Esophagus squamous epithelium (tissue), 4 donors: ENCODE results near the gene DDB1.

Experiments
- POLR2A ChIP-seq, 4 donors: fragments of 450-650 bp; IDR thresholded peaks; one replicate each; pipeline ENCODE4 v1.6.1; 2017; ENCODE audit warnings: antibody characterized with exemption in 4 of 4, mild to moderate bottlenecking in 4 of 4, moderate library complexity in 3 of 4
- TF ChIP-seq, protein P1 (sequence below), 6 experiments: fragments of 450-650 bp in 4 of 6; fragments of 200-600 bp in 2 of 6; sonication (generic) in 2 of 6; IDR thresholded peaks; one replicate each; pipeline ENCODE4 v1.5.1; 2016 to 2019; ENCODE audit warnings: antibody characterized with exemption in 6 of 6, mild to moderate bottlenecking in 4 of 6, moderate library complexity in 4 of 6

DNA sequence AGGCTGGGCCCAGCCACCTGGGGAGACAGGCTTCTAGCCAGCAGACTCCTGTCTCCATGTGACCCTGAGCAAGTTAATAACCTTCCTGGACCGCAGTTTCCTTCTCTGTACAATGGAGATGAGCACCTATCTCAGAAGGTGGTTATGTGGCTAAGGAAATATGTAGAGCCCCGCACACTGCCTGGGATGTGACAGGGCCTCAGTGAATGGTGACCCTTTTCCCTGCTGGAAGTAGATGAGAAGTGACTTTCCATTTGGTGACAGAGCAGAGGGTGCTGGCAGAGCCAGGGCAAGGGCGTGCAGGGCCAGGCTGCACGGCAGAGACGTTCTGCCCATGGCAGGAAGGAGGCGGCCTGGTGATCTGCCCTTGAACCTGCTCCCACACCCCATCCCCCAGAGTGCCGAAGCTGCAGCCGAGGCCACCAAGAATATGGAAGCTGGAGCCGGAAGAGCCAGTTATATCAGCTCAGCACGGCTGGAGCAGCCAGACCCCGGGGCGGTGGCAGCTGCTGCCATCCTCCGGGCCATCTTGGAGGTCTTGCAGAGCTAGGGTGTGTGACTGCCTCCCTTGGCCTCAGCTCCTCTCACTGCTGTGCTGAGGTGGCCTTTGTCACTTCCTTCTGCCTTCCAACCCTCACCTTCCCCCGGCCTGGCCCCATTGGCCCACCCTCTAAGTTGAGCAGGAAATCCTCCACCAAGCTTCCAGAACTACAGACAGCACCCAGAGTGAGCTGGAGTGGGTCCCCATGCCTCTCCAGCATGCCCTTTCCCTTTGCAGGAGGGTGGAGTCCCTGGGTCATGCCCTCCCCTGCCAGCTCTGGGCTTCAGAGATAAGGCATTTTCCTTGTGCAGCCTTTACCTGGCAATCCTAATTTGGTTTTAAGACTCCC lies 13.3 kb upstream of the DDB1 start:
- TF ChIP-seq, protein P1, sequence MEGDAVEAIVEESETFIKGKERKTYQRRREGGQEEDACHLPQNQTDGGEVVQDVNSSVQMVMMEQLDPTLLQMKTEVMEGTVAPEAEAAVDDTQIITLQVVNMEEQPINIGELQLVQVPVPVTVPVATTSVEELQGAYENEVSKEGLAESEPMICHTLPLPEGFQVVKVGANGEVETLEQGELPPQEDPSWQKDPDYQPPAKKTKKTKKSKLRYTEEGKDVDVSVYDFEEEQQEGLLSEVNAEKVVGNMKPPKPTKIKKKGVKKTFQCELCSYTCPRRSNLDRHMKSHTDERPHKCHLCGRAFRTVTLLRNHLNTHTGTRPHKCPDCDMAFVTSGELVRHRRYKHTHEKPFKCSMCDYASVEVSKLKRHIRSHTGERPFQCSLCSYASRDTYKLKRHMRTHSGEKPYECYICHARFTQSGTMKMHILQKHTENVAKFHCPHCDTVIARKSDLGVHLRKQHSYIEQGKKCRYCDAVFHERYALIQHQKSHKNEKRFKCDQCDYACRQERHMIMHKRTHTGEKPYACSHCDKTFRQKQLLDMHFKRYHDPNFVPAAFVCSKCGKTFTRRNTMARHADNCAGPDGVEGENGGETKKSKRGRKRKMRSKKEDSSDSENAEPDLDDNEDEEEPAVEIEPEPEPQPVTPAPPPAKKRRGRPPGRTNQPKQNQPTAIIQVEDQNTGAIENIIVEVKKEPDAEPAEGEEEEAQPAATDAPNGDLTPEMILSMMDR (IDR thresholded peaks at IDR 0.05): no peak
- TF ChIP-seq POLR2A (IDR thresholded peaks at IDR 0.05): no peak
